GM18519 (cell line): ENCODE results near the gene C11orf91.
"Not testable (repeated sequence)": the region's sequence is repeated elsewhere in the genome, so short reads cannot be mapped to it uniquely, and the experiment has no call there.

Experiments
- ATAC-seq: cut with Tn5 transposase; IDR thresholded peaks from one replicate; pipeline ENCODE4 v1.9.1; 2021; ENCODE audit warnings: mild to moderate bottlenecking, moderate library complexity; ENCODE audit not compliant: unreplicated experiment, low FRiP score

C11orf91 gene

DNA sequence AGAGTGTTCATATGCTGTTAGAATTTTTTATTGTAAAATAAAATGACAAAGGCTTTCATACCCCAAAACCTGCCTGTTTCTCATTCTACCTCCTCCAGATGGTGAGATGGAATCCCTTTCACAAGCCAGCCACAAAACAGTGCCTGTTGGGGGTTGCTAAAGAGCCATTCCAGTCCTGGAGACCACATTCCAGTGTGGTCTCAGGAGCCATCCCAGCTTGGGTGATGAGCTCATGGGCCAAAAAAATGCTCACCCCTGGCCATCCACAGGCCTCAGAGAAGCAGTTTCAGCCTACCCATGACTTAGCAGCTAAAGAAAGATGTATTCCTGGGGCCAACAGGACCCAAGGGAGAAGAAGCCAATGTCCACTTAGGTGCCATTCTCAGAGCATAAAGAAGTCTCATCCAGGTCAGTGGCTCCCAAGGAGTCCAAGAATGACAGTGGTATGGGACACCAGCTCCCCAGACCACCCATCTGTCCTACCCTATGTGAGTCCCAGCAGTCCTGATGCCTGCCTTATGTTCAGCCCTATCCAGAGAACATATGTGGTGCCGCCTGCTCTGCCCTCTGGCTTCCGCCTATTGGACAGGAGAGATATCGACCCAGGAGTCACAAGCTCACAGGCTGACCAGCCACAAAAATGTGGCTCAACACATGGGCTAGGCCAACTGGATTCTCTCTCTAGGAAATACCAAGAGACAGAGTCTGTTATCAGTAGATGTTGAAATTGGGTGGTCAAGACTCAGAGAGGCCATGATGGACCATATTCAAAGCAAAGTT is 26.4 kb downstream of the C11orf91 start:
- no peak for ATAC-seq

DNA sequence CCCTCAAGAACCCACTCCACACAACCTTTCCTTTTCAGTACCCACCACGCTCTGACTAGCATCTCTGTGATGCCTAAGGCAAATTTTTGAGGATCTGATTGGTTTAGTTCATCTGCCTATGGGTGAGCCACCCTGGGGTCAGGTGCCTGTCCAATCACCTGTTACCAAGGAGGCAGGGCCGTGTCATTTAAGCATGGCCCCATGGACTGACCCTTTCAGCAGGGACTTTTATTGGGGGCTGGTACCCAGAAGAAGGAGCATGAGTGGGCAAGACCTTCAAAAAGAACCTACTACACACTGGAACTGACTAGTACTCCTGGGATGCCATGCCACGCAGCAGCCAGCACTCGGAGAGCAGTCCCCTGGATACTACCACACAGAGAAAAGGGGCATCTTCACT is 28.4 kb downstream of the C11orf91 start:
- no peak for ATAC-seq

DNA sequence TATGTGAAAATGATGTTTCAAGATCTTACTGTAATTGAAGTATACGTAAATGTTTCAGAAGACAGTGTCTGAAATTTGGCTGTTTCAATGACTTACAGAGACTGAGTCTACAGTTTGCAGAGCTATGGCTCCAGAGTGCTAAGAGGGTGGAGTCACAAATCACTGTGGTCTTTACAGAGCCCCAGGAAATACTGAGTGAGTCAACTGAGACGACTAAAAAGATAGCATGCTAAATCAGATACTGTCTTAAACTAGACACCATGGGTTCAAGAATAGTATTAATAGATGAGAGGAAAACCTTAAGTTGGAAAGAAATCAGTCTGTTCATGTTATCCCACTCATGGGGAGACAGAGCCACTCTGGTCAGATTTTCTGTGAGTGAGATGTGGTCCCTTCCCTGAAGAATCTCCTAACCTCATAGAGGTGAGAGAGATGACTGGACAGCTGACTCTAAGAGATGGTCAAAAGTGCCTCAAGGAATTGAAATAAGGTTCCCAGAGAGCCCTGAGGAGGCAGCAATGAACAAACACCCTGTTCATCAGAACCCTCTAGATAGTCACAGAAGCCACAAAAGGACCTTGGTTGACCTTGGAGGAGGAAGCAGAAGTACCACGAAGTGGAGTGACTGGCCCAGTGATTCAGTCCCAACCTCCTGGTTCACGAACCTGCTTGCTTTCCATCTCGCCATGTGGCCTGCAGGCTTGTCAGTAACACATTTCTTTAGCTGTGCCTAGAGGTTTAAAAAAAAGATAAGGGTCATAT is 30.2 kb downstream of the C11orf91 start:
- ATAC-seq, result no peak

DNA sequence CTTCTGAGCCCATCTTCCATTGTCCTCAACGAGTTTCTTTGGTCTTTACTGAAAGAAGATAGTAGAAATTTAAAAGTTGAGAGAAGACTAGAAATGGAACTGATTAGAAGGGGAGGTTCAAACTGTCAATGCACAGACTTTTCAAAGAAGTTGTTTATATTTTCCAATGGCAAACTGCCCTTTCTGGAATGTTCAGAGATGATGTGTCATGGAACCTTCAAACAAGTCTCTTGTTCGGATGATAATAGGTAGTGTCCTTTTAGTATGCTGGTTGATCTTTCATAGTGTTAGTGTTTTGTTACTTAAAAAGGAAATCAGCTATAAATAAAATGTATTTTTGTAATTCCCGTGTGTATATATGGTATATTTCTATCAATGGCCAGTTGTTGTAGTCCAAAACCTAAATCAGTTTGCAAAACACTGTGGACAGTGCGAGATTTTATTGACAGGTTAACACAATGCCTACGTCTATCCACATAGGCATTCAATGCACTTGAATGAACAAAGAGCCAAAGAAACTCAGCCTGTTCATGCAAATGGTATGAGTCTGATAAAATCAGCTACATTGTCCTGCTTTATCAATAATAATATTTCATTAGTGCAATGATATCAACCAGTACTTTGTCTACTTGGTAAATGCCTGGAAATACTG is 30.9 kb downstream of the C11orf91 start:
- no peak for ATAC-seq

DNA sequence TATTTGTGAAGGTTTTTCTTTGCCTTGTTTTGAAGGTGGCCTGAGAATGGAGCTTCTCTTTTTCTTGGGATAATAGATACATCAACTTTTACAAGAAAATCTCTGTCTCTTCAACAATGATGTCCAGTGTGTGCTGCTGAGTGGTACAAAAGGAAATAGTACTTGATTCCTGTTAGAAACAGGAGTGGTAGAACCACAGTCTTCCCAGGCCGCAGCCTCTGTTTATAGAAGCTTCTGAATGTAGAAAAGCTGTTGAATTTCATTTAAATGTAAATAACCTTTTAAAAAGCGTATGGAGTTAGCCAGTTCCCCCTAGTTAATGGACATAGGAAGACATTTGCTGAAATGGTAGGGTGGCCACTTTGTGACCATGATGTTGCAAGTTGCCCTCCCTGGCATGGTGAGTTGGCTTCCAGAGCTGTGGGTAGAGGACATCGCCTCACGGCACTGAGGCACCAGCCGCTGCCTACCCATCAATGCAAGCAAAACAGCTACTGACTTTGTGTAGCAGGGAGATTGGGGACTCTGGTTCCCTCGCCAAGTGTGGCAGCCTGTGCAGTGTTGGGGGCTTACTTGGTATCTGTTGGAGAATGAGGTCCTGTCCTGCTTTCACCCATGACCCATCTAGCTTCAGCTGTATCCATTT is 31.6 kb downstream of the C11orf91 start:
- no peak for ATAC-seq

GRCh38 chr11:33668468-33668825 is 32.2 kb downstream of the C11orf91 start:
- no peak for ATAC-seq

DNA sequence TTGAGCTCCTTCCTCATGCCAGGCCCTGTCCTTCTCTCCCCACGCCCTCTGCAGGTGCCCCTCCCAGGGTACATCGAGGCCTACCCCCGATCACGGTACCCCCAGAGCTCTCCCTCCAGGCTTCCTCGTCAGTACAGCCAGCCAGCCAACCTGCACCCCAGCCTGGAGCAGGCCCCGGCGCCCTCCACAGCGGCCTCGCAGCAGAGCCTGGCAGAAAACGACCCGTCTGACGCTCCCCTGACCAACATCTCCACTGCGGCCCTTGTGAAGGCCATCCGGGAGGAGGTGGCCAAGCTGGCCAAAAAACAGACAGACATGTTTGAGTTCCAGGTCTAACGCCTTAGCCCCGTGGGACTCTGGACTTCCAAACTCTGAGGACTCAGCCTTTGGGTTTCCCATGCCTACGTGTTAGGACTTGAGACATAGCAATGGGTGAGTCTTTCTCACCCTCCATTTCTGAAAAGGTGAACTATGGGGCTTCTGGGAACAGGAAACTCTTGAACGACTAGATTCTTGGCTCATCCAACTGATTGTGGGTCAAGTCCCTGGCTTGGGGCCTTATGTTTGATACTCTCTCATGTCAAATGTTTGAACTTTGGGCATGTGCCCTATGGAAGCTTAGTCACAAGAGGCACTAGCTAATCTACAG is 32.7 kb downstream of the C11orf91 start:
- ATAC-seq, result no peak

- ATAC-seq, result no peak
These were observed 35.1 kb downstream of the C11orf91 start for GRCh38 chr11:33665350-33666106.

- ATAC-seq, result no peak
These were observed 35.8 kb downstream of the C11orf91 start for GRCh38 chr11:33664827-33665226.

GRCh38 chr11:33664166-33664565 is 36.5 kb downstream of the C11orf91 start:
- no peak for ATAC-seq

GRCh38 chr11:33663121-33663520 is 37.5 kb downstream of the C11orf91 start:
- ATAC-seq, result no peak

DNA sequence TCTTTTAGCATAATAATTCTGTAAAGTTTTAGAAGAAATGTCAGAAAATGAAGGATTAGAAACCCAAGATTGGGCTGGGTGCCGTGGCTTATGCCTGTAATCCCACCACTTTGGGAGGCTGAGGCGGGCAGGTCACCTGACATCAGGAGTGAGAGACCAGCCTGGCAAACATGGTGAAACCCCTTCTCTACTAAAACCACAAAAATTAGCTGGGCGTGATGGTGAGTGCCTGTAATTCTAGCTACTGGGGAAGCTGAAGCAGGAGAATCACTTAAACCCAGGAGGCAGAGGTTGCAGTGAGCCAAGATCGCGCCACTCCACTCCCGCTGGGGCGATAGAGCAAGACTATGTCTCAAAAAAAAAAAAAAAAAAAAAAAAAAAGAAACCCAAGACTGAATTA is 39.1 kb downstream of the C11orf91 start:
- not testable (repeated sequence) for ATAC-seq

DNA sequence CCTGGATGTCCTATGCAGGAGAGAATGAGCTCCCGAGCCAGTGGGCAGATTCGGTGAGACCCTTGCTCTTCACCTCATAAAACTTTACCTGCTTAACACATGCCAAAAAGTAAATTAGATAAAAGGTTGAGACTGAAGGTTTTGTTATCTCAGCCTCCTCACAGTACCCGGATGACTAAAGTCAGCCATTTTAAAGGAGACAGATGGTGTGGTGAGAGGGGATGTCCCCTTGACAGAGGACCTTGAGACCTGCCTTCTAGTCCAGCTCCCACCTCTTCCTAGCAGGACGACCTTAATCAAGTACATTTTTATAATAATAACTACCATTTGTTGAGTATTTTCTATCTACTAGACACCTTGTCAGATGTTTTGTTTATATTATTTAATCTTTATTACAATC is 39.7 kb downstream of the C11orf91 start:
- ATAC-seq, result no peak

- ATAC-seq, result no peak
These were observed 41.1 kb downstream of the C11orf91 start for GRCh38 chr11:33659370-33660139.

GRCh38 chr11:33658195-33658900 is 42.3 kb downstream of the C11orf91 start:
- no peak for ATAC-seq

DNA sequence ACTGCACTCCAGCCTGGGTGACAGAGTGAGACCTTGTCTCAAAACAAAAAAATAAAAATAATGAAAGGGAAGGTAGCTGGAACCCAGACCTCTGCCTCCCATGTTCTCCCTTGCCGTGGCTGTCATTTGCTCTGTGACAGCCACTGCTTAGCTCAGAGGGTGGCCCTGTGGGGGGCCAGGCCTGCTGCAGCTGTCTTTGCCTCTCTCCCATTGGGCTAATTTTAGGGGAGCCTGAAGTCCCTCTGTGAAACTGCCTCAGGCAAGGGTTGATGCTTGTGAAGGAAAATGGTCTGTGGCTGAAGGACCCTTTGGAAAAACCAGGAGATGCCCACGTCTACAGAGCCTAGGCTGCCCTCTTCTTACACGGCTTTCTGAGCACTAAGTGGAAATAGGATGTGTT is 42.9 kb downstream of the C11orf91 start:
- no peak for ATAC-seq

- ATAC-seq, result no peak
These were observed 43.9 kb downstream of the C11orf91 start for GRCh38 chr11:33656768-33657167.

GRCh38 chr11:33655842-33656600 is 44.6 kb downstream of the C11orf91 start:
- no peak for ATAC-seq
